Omental fat pad (tissue), 4 donors: ENCODE measurements around the gene TNFRSF14. TPM values are rescaled to one million over a fixed set of nuclear protein-coding genes. Genes with fewer than 3 reads are reported as not detected.

ENCODE experiments used
- ATAC-seq: fragments of 150-250 bp; one replicate; pipeline ENCODE4 v1.9.1; 2016; ENCODE audit warnings: mild to moderate bottlenecking, moderate library complexity; ENCODE audit not compliant: low FRiP score
- DNase-seq: peaks from one replicate; pipeline ENCODE4 v3.0.0-alpha.2; 2019; ENCODE audit warnings: low spot score
- total RNA-seq, 4 donors: library from RNA; depleted of rRNA; stranded (reverse); fragments of >200 nt; gene quantifications; one replicate each; pipeline ENCODE4 v1.1.0, GENCODE V29; 2016
- TF ChIP-seq, protein P1 (sequence below), 3 donors: fragments of 450-650 bp; IDR thresholded peaks; one replicate each; pipeline ENCODE4 v1.5.1; 2016 to 2017; ENCODE audit warnings: antibody characterized with exemption in 3 of 3, mild to moderate bottlenecking in 3 of 3, moderate library complexity in 2 of 3

Gene TNFRSF14
- total RNA-seq, 4 donors from 2014 or later, result 26.6 to 108 (median 41.5) TPM

DNA sequence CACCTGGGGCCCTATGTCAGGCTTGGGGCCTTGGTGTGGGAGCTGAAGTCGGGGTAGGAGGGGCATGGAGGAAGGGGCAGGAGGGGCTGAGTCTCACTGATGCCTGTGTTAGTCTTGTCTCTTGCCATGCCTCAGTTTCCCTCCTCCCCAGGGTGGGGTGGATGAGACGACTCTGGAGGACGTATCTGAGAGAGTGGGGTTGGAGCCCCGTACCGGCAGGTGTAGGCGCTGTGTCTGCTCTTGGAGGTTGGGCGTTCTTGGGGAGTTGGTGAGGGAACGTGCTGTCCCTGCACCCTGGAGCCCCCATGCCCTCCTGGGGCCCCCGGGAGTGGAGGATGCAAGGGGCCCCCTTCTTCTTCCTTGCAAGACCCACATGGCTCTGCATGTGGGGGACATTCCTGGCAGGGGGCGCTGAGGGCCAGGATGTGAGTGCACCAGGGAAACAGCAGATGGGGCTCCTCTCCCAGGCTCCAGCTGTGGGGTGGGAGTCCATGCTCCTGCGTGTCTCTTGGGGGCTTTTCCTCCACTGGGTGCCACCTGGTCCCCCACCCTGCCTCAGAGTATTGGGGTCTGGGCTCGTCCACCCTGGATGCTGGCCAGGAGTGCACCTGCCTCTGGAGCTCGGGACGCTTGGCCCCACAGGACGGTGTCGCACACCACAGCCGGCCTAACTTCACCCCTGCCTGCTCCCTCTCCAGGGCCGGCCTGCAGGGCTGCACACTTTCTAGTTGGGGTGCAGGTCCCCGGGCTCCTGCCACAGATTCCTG is 1.4 kb upstream of the TNFRSF14 start:
- ATAC-seq (no peak), DNase-seq (no peak)
- TF ChIP-seq, protein P1, sequence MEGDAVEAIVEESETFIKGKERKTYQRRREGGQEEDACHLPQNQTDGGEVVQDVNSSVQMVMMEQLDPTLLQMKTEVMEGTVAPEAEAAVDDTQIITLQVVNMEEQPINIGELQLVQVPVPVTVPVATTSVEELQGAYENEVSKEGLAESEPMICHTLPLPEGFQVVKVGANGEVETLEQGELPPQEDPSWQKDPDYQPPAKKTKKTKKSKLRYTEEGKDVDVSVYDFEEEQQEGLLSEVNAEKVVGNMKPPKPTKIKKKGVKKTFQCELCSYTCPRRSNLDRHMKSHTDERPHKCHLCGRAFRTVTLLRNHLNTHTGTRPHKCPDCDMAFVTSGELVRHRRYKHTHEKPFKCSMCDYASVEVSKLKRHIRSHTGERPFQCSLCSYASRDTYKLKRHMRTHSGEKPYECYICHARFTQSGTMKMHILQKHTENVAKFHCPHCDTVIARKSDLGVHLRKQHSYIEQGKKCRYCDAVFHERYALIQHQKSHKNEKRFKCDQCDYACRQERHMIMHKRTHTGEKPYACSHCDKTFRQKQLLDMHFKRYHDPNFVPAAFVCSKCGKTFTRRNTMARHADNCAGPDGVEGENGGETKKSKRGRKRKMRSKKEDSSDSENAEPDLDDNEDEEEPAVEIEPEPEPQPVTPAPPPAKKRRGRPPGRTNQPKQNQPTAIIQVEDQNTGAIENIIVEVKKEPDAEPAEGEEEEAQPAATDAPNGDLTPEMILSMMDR (IDR thresholded peaks at IDR 0.05), result no peak

DNA sequence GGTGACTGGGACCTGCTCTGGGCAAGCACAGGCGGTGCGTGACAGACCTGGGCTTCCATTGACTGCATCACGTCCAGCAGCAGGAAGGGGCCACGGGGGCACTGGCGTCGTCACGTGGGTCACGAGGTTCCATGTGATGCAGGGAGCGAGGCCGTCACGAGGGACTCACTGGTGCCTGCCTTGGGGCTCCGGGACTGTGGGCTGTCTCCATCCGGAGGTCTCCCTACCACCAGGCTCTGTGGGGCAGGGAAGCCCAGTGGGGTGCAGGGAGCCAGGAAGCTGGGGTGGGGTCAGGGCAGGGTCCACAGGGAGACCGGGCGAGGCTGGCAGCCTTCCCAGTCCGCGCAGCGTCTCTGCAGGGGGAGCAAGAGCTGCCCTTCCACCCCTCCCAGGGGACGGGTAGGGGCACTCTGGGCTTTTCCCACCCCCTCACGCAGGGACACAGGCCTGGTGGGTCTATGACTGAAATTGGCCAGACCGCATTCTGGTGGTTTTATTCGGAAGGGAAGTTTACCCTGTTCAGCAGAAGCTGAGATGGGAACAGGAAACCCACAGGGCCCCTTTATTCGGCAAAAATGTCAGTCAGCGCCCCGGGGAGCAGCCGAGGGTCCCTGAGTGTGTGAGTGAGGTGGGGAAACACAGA is 416 bp upstream of the TNFRSF14 start:
- ATAC-seq (peak; percentile 49), DNase-seq (peak; percentile 75)
- TF ChIP-seq, protein P1 (IDR thresholded peaks at IDR 0.05), result no peak

DNA sequence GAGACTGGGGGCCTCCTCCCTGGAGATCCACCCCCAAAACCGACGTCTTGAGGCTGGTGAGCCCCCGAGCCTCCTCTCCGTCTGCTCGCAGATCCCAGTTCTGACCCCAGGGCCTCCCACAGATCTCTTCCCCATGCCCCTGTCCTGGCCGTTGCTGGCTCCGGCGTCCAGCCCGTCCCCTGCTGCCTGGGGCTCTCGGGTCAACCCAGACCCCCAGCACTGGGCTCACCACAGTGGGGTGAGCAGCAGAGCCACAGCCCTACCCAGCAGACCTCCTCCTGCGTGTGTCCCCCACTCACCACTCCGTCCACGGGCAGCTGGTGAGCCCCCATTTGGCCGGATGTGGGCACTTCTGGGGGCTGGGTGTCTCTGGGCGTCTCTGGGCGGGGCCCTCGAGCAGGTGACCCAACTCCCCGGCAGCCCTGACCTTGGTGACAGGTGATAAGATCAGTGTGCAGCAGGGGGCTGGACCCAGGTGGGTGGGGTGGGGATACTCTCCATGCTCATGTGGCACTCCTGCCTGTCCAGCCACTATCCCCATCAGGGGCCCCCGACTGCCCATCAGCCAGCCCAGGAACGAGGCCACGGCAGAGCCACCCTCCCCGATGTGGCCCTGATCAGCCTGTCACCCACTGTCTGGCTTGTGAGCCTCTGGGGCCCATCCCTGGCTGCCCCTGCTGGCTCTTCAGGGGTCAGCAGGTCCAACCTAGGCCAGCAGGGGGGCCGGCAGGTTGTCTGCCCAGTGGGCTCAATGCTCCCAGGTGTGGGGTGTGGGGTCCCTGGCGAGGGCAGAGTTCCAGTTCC is 709 bp downstream of the TNFRSF14 start:
- DNase-seq, result no peak
- peak; percentile 10 for ATAC-seq
- TF ChIP-seq, protein P1 (IDR thresholded peaks at IDR 0.05), result no peak

DNA sequence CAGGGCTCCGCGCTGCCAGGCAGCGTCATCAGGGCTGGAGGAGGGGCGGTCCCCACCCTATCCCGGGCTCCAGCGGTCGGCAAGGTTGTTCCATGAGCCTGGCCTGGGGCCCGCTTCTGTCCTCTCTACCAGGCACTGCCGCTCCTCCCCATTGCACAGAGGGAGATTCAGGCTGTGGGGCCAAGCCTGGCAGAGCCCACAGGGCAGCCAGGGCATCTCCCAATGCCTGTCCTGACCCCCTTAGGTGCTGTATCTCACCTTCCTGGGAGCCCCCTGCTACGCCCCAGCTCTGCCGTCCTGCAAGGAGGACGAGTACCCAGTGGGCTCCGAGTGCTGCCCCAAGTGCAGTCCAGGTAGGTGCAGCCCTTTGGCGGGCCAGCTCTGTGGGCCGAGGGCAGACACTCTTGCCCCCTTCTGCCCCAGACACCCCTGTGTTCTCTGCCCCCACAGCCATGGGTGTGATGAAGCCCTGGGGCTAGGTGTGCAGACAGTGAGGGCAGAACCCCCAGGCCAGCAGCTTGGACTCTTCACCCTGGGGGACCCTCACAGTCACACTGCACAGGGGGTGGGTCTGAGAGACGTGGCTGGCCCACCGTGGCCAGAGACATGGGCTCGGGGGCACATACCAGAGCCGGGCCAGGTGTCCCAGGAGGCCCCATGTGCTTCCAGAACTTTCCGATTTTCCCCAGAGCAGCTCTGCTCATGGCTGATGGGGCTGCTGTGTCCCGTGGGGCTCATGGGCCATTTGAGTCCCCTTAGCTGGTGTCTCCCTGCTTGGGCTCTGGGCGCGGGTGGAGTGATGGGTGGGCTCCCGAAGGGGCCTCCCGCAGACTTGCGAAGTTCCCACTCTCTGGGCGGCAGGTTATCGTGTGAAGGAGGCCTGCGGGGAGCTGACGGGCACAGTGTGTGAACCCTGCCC is 1.6 kb downstream of the TNFRSF14 start:
- TF ChIP-seq, protein P1 (IDR thresholded peaks at IDR 0.05), result no peak
- ATAC-seq (no peak), DNase-seq (no peak)

DNA sequence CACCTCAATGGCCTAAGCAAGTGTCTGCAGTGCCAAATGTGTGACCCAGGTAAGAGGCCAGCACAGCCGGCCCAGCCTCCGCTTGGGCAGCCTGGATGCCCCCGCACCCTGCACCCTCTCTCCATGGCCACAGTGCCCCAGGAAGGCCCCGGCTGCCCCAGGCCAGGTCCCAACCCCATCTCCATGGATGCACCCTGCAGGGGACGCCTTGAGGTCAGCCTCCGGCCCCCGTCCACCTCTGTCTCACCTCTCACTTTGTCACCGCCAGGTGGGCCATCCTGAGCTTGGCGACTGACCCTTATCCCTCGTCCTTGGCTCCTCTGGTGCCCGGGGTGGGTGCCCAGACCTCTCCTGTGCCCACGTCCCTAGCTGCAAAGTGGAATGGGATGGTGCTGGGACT is 2.2 kb downstream of the TNFRSF14 start:
- DNase-seq (no peak), ATAC-seq (no peak)
- TF ChIP-seq, protein P1 (IDR thresholded peaks at IDR 0.05), result no peak

DNA sequence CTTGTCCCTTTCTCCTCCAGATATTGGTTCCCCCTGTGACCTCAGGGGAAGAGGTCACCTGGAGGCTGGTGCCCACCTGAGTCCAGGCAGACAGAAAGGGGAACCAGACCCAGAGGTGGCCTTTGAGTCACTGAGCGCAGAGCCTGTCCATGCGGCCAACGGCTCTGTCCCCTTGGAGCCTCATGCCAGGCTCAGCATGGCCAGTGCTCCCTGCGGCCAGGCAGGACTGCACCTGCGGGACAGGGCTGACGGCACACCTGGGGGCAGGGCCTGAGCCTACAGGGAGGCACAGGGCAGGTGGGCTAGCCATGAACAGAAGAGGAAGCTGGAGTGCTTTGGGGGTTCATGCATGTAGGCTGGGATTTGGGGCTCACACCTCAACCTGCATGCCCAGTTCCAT is 2.7 kb downstream of the TNFRSF14 start:
- TF ChIP-seq, protein P1 (IDR thresholded peaks at IDR 0.05), result no peak
- no peak for DNase-seq
- no peak for ATAC-seq
